Heart left ventricle (tissue), 16 donors: Measurements from ENCODE around the gene SPINK13. TPM values are rescaled to one million over a fixed set of nuclear protein-coding genes. Genes with fewer than 3 reads are reported as not detected.

Experiments
- ATAC-seq, 4 donors: fragments of 200-7000 bp; cut with Tn5 transposase; one replicate each; pipeline ENCODE4 v1.9.1; 2020 to 2022; ENCODE audit warnings: moderate library complexity in 4 of 4, mild to moderate bottlenecking in 3 of 4, moderate number of reproducible peaks in 1 of 4
- DNase-seq, 5 donors: peaks; one replicate each; pipeline ENCODE4 v3.0.0-alpha.2; 2020
- H3K27ac ChIP-seq, 12 donors: fragments of 200-600 bp; sonication (generic) in 4 of 12; one replicate each; pipeline versions ENCODE4 v1.5.0 to v1.8.0; 2016 to 2022; ENCODE audit warnings: mild to moderate bottlenecking in 2 of 12
- H3K27me3 ChIP-seq, 9 donors: fragments of 200-600 bp; sonication (generic) in 2 of 9; one replicate each; pipeline versions ENCODE4 v1.5.1 to v1.8.0; 2016 to 2022; ENCODE audit warnings: mild to moderate bottlenecking in 3 of 9
- H3K36me3 ChIP-seq, 9 donors: fragments of 200-600 bp; sonication (generic) in 2 of 9; one replicate each; pipeline versions ENCODE4 v1.5.0 to v1.8.0; 2018 to 2022; ENCODE audit warnings: mild to moderate bottlenecking in 2 of 9
- H3K4me1 ChIP-seq, 12 donors: fragments of 200-600 bp; sonication (generic) in 4 of 12; one replicate each; pipeline versions ENCODE4 v1.5.0 to v1.8.0; 2016 to 2022; ENCODE audit warnings: mild to moderate bottlenecking in 3 of 12
- H3K4me3 ChIP-seq, 12 donors: fragments of 200-600 bp; sonication (generic) in 4 of 12; one replicate each; pipeline versions ENCODE4 v1.5.0 to v1.8.0; 2017 to 2022; ENCODE audit warnings: mild to moderate bottlenecking in 9 of 12, moderate library complexity in 4 of 12
- H3K9me3 ChIP-seq, 12 donors: fragments of 200-600 bp; sonication (generic) in 4 of 12; one replicate each; pipeline versions ENCODE4 v1.5.0 to v1.8.0; 2016 to 2022; ENCODE audit warnings: mild to moderate bottlenecking in 1 of 12
- POLR2A ChIP-seq, 2 donors: fragments of 450-650 bp; IDR thresholded peaks; one replicate each; pipeline ENCODE4 v1.6.1; 2017; ENCODE audit warnings: antibody characterized with exemption in 2 of 2, mild to moderate bottlenecking in 2 of 2, moderate library complexity in 2 of 2
- WGBS, 4 donors: extraction: QIAGEN DNeasy Blood & Tissue Kit in 2 of 4; methylation state at CpG; one replicate each; pipeline versions ENCODE4 v1.1.5 to v1.1.7; 2013 to 2018; 5-methylcytosine and 5-hydroxymethylcytosine counted together
- intact Hi-C, 10 donors: fragments of 100-400 bp; cut with DNase I; formaldehyde crosslinking; loops; one replicate each; pipeline versions ENCODE4 v1.11.1 to v1.14.2; 2022
- polyA plus RNA-seq, 2 donors: library from polyadenylated mRNA; stranded (reverse); fragments of 200-250 nt; gene quantifications; one replicate each; pipeline ENCODE4 v1.2.3, GENCODE V29; 2013
- total RNA-seq, 9 donors: library from RNA; depleted of rRNA in 2 of 9; stranded (reverse); fragments of >200 nt in 2 of 9; fragmentation: NEBNext Ultra II Directional in 3 of 9; extraction: Animal tissue kit (Norgen Biotek cat#: 25700) in 3 of 9; gene quantifications; one replicate each; pipeline versions ENCODE4 v1.1.0 to v1.2.4, GENCODE V29; 2016 to 2023
- TF ChIP-seq, protein P1 (sequence below), 12 donors: fragments of 200-600 bp; sonication (generic) in 4 of 12; IDR thresholded peaks; one replicate each; pipeline versions ENCODE4 v1.5.0 to v1.8.0; 2018 to 2022; ENCODE audit warnings: antibody characterized with exemption in 12 of 12, mild to moderate bottlenecking in 5 of 12
- donor health status: ischemic (EF 13 %, LVEDD 7.1; RV severe dilation, severe dysfunction).
- donor health status: healthy with polysubstance abuse.
- donor health status: DM: no; HTN: yes; CAD: no.
- donor health status: DM: no; HTN: no; CAD: no.
- donor health status: ischemic (EF 25% LVEDD 6.9; RV normal size, moderate dysfunction).
- donor health status: ischemic (EF 25% LVEDD 5.7; RV mildly dilated, moderate dysfunction).
- donor health status: healthy.
- donor health status: DM: yes; HTN: yes; CAD: no.
- donor health status: ischemic (EF 35%, LVEDD 5.7; RV mildly dilated, moderate dysfunction).
- donor health status: nonischemic (EF 11% LVEDD 7.7; RV severe dilation, severe dysfunction).
- donor health status: DM: yes; HTN: yes; CAD: no.
- donor health status: PGD.
- donor health status: ischemic (EF 29% LVEDD 5.4; RV normal size, mild dysfunction).
- donor health status: nonischemic (EF 23%, LVEDD 6.1; RV moderate dilation, normal function).

SPINK13 gene
- total and polyA plus RNA-seq, 11 donors: not detected

DNA sequence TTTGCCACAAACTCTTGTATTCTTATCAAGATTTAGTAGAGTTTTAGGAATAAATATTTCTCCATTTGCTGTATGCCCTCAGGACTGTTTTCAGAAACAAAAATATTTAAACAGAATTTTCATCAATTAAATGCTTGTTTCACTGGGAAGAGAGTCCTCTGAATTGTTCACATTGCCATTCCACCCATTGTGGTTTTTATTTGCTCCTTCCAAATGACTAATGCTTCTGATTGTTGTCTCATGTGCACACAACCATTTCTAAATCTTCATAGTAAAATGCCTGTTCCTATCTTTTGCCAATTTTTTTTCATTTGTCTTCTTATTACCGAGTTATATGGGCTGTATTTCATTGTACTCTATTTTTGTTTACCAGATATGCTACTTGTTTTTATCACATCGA lies 19.7 kb upstream of the SPINK13 start:
- intact Hi-C loops: no loop called here
- no peak for DNase-seq
- Histone ChIP-seq H3K27ac (no peak overlapping the region), H3K4me3 (no peak overlapping the region), H3K4me1 (no peaks in the 10 kb centered on the region), H3K9me3 (peaks cover 0 to 18% (median 0%) of the 10 kb centered on the region in 12 donors), H3K36me3 (no peaks in the 10 kb centered on the region), H3K27me3 (no peaks in the 10 kb centered on the region)
- no peak for ATAC-seq
- TF ChIP-seq POLR2A (IDR thresholded peaks at IDR 0.05): no peak
- TF ChIP-seq, protein P1, sequence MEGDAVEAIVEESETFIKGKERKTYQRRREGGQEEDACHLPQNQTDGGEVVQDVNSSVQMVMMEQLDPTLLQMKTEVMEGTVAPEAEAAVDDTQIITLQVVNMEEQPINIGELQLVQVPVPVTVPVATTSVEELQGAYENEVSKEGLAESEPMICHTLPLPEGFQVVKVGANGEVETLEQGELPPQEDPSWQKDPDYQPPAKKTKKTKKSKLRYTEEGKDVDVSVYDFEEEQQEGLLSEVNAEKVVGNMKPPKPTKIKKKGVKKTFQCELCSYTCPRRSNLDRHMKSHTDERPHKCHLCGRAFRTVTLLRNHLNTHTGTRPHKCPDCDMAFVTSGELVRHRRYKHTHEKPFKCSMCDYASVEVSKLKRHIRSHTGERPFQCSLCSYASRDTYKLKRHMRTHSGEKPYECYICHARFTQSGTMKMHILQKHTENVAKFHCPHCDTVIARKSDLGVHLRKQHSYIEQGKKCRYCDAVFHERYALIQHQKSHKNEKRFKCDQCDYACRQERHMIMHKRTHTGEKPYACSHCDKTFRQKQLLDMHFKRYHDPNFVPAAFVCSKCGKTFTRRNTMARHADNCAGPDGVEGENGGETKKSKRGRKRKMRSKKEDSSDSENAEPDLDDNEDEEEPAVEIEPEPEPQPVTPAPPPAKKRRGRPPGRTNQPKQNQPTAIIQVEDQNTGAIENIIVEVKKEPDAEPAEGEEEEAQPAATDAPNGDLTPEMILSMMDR (IDR thresholded peaks at IDR 0.05): no peak
- 86 to 92% (median 89%) methylated on average over 2 of the region's 2 CpGs for WGBS, 4 donors

DNA sequence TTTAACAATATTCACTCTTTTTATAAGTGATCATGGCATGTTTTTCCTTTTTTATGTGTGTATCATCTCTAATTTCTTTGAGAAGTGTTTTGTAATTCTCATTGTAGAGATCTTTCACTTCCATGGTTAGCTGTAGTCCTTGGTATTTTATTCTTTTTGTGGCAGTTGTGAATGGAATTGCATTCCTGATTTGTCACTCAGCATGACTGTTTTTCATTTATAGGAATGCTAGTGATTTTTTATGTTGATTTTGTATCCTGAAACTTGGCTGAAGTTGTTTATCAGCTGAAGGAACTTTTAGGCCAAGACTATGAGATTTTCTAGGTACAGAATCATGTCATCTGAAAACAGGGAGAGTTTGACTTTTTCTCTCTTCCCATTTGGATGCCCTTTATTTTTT lies 13.1 kb upstream of the SPINK13 start:
- Histone ChIP-seq H3K4me1 (no peaks in the 10 kb centered on the region), H3K27ac (no peak overlapping the region), H3K4me3 (no peak overlapping the region), H3K36me3 (no peaks in the 10 kb centered on the region), H3K9me3 (peaks cover 0 to 50% (median 19%) of the 10 kb centered on the region in 12 donors), H3K27me3 (no peaks in the 10 kb centered on the region)
- TF ChIP-seq, protein P1 (IDR thresholded peaks at IDR 0.05): no peak
- no peak for TF ChIP-seq POLR2A (IDR thresholded peaks at IDR 0.05)
- DNase-seq: no peak
- no peak for ATAC-seq
- intact Hi-C loops: no loop called here

DNA sequence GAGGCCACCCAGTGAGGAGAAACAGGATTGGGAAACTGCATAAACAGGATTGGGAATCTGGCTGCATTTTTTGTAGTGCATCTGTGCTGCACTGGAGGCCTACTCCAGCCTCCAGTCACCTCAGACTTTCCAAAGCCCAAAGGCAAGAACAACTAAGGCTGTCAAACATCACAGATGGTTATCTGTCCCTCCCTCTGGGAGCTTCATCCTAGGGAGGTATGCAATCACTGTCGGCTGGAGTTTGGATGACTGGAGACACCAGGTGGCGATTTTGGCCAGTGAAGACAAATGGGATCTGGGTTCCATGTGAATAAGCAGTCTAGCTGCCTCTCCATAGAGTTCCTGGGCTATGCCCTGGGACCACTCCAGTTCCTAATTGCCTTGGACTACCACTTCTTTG lies 9.3 kb upstream of the SPINK13 start:
- peaks cover 0 to 39% (median 19%) of the 10 kb centered on the region in 12 donors for H3K9me3 ChIP-seq

DNA sequence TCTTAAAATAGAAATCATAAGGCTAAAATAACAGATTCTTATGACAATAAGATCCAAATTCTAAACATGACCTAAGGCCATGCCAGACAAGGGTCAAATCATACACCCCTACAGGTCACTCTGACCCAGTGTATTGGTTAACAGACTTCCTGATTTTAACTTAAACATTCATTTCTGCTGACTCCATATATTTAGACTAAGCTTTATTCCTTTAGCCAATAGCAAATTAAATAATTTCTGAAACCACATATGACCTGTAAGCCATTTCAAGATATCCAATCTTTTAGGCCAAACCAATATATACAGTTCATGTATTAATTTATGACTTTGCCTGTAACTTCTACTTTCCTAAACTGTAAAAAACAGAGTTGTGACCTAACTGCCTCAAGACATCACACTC lies 7.4 kb upstream of the SPINK13 start:
- intact Hi-C loops: no loop called here
- H3K4me3 ChIP-seq: no peak overlapping the region
- TF ChIP-seq POLR2A (IDR thresholded peaks at IDR 0.05): no peak
- TF ChIP-seq, protein P1 (IDR thresholded peaks at IDR 0.05): no peak
- peaks cover 0 to 41% (median 20%) of the 10 kb centered on the region in 12 donors for H3K9me3 ChIP-seq
- H3K4me1 ChIP-seq: no peaks in the 10 kb centered on the region
- H3K27ac ChIP-seq: no peak overlapping the region
- DNase-seq (no peak), ATAC-seq (no peak)
- no peaks in the 10 kb centered on the region for H3K36me3 ChIP-seq
- H3K27me3 ChIP-seq: no peaks in the 10 kb centered on the region

More for the DNA sequence above, 9.3 kb upstream of the SPINK13 start:
- no peak for TF ChIP-seq POLR2A (IDR thresholded peaks at IDR 0.05)
- TF ChIP-seq, protein P1 (IDR thresholded peaks at IDR 0.05): no peak
- intact Hi-C loops: no loop called here
- no peaks in the 10 kb centered on the region for H3K4me1 ChIP-seq
- 62 to 72% (median 69%) methylated on average over 2 of the region's 2 CpGs for WGBS, 4 donors
- H3K36me3 ChIP-seq: no peaks in the 10 kb centered on the region
- no peaks in the 10 kb centered on the region for H3K27me3 ChIP-seq
- no peak for DNase-seq
- H3K4me3 ChIP-seq: no peak overlapping the region
- H3K27ac ChIP-seq: no peak overlapping the region
- no peak for ATAC-seq
